GM18499 (cell line): ENCODE results near the gene GAP43.

ENCODE experiments used
- ATAC-seq: cut with Tn5 transposase; IDR thresholded peaks from one replicate; pipeline ENCODE4 v1.9.1; 2021; ENCODE audit warnings: moderate number of reproducible peaks; ENCODE audit not compliant: insufficient read depth, unreplicated experiment

Gene GAP43, protein sequence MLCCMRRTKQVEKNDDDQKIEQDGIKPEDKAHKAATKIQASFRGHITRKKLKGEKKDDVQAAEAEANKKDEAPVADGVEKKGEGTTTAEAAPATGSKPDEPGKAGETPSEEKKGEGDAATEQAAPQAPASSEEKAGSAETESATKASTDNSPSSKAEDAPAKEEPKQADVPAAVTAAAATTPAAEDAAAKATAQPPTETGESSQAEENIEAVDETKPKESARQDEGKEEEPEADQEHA

DNA sequence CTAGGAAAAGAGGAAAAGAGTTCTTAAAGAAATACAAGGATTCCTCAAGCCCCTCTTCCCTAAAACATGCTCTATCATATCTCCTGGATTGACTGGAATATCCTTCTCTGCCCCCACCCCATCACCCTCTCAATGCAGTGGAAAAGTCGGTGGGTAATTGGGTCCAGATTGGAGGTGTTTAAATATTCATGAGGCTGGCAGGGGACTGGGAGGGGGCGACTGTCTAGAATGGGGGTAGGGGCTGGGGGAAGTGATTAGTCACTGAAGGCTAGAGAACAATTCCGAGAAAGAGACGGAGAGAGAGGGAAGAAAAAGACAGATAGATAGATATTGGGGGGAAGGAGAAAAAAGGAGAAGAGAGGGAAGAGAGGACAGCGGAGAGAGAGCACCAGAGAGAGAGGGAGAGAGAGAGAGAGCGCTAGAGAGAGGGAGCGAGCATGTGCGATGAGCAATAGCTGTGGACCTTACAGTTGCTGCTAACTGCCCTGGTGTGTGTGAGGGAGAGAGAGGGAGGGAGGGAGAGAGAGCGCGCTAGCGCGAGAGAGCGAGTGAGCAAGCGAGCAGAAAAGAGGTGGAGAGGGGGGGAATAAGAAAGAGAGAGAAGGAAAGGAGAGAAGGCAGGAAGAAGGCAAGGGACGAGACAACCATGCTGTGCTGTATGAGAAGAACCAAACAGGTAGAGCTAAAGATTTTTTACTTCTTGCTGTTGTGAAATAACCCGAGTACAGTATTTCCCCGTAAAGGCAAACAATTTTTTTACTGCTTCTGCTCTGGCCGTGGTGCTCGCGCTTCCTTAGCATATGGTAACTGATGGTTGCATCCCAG is at the start of gene GAP43:
GAP43 (plus strand) TSS at position 467 of the 825 bp plus-strand sequence; CDS start at position 647, 180 bp downstream.
- no peak for ATAC-seq

DNA sequence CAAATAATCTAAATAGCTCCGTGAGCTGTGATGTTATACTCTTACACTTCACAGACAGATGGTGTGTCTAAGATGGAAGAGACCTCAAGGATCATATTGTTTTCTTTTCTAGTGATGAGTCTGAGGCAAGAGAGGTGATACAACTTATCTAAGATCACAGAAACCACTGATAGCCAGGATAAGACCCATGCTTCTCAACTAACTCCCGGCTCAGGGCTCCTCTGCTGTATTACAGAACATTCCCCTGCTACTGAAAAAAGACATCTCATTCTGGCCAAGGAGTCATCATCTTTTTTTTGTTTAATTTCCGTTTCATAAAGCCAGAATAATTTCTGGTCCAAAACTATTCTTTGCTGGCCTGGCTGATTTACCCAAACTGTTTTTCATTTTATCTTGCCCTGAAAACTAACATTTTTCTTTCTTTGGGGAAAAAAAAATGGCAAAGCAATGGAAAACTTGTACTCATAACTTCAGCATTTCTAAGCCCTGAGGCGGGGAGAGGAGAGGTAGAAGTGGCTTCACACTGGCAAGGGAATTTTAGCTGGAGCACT is 46.9 kb upstream of the GAP43 start:
- no peak for ATAC-seq

DNA sequence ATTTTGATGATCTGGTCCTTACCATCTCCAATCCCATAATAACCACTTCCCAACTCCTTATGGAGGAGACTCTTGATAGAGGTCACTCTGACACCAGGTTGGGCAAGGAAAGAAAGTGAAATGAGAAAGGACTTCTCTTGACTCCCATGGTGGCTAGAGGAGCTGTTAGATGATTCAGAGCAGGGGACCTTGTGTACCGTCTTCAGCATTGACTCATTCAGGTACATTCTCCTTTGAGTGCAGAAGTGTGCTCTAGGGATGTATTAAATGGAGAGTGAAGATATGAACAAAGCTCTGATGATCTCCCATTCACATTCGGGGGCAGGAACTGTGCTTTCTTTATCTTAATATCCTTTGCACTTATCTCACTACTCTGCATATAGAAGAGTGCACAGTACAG is 46.3 kb upstream of the GAP43 start:
- ATAC-seq: no peak

DNA sequence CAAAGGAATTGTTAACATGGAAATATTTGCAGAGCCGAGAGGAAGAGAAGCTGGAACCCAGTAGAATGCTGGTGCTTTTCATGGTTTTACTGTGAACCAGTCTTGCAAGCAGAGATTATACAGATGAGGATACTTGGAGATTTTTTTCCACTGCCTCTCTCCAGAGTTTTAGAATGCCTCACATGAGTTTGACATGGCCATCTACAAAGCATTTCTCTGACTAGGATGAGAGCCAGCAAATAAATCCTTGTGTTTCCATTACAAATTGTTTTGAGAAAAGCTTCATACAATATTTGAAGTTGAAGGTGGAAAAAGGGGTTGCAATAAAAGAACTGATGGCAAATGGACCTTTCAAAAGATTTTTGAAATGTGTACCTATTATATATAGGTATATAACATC is 45.0 kb upstream of the GAP43 start:
- no peak for ATAC-seq

DNA sequence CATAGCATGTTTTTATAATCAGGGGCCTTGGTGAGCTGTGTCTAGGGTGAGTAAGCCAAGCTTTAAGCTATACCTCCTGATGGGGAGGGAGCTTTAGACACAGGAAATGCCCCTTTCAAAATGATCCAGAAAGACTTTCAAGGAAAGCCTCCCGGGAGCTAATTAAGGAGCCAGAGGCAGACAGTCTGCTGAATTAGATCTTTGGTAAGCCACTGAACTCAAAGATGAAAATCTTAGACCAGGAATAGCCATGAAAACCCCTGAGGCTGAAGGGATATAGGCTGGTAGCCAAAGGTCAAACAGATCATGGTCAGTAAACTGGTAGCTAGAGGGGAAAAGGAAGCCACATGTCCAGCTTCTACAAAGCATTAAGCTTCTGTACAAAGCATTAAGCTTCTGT is 42.7 kb upstream of the GAP43 start:
- ATAC-seq: no peak

DNA sequence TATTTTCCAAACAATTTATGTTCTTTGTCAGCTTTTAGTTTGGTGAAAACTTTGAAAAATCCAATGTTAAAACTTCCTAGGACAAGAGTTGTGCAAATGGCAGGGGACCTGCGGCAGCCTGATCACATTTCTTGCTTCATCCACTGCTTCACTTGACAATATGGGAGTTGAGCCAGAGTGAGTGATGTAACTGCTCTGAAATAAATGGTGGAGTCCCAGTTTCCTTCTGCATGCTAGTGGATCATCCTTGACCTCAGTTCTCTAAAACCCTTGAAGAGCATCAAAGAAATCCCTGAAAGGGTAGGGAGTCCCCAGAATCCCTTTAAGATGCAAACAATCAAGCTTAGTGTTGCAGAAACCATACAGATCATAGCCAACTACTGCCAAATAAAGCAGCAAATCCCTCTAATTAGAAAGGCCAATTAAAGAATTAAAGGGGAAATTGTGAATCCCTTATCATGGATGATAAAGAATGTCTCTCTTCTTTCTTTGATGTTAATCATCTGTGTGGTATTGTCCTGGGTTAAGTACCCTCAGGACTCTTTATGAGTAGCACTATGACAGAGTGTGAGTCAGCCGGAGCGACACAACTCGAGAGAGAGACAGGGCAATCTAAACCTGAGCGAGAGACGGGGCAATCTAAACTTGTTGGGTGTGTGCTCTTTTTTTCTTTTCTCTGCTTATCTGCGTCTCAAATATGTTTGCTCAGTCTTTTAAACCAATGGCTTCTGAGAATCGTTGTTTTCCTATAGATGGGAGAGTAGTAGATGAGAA is 41.8 kb upstream of the GAP43 start:
- no peak for ATAC-seq

DNA sequence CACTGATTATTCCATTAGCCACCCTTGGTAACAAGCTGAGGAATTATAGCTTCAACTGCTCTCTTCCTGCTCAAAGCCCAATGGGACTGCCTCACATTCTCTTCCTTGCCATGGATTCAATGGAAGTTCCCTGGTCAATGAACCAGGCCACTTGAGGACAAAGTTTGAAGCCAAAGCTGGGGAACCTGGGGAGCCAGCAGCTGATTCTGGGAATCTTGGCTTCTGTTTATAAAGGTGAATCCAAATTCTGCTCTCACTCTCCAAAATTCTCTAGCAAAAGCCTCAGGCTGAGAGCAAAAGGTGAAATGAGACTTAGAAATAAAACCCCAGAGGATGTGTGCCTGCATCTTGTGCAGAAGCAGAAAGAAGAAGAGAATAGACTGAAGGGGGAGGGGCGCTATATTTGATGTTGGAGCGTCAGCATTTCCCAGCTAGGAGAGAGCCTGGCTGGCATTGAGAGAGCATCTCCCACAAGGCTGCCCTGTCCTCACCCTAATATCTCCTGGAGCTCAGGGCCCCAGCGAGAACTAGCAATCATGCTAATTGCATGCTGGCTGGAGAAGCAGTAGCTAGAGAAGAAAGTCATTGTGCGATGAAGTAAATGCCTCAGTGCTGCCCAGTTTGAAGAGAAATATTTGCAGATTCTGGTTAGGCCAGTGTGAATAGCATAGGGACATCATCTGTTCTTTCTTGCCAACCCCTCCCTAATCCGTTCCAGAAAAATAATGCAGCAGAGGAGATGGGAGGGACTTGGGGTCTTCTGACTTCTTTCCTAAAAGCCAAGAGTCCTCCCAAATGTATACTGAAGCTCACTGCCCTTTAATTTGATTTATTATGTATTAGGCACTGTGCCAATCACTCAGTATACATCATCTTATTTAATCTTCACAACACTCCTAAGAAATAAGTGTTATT is 34.9 kb upstream of the GAP43 start:
- no peak for ATAC-seq

DNA sequence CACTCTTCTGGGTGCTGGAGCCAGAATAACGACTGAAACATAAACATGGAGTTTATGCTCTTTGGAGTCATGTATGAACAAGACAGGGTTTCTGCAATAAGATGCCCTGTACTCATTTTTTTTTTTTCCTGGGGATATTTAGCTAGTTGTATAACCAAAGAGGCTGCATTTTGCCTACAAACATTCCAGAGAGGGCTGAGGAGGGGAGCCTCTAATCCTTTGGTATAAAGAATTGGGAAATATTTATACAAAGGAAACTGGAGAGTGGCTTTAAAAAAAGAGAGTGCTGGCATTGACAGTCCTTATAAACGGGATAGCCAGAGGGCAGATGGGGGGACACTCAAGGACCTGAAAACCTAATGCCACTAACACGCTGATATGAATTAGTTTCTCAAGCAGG is 32.4 kb upstream of the GAP43 start:
- no peak for ATAC-seq

DNA sequence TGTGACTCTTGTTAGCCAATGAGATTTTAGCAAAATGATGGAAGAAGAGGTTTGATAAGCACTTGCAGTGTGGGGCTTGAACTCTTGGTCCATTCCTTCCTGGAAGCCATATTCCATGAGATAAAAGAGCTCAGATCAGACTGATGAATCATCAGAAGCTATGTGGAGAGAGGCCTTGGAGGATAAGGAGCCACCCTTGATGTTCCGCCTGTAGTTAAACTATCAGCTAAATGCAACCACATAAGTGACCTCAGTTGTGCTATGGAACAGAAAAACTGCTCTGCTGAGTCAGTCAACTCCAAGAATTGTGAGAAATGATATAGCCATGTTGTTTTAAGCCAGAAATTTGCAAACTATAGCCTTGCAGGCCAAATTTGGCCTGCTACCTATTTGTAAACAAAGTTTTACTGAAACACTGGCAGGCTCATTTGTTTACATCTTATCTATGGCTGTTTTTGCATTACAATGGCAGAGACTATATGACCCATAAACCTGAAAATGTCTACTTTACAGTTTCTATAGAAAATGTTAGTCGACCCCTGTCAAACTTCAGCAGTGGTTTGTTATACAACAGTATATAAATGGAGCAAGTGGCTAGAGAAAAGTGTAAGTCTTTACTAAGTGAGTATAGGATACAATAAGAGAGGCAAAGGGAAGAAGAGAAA is 27.6 kb upstream of the GAP43 start:
- ATAC-seq: no peak

DNA sequence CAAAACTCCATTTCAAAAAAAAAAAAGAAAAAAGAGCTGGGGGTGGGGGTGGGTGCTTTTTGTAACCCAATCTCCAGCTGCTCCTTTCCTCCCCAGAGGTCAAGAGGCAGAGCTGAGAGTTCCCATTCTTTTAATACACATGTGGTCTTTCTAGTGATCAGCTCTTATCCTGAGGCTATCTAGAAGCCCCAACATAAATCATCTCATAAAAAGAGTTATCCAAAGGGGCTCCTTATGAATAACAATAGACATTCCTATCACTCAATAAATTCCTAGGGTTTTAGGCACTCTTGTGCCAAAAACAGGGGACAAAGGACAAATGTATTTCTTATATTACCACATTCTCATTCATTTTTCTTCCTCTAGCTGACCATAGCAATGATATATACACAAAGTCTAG is 25.1 kb upstream of the GAP43 start:
- ATAC-seq: no peak

DNA sequence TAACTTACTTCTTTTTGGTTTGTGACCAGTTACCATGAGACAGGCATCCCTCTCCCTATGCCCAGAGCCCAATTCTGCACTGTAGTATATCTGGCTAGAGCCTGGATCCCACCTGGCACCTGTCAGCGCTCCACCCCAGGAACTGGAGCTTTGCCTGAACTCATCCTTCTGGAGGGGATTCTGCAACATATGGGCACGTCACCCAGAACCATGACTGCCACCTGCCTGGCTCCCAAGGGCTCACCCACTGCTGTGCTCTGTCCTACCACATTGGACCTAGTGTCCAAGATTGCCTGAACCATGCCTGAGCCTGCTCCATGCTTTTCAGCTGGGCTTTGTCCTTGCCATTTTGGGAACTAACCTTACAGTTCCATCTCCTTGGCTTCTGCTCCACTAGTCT is 21.1 kb upstream of the GAP43 start:
- ATAC-seq: no peak

DNA sequence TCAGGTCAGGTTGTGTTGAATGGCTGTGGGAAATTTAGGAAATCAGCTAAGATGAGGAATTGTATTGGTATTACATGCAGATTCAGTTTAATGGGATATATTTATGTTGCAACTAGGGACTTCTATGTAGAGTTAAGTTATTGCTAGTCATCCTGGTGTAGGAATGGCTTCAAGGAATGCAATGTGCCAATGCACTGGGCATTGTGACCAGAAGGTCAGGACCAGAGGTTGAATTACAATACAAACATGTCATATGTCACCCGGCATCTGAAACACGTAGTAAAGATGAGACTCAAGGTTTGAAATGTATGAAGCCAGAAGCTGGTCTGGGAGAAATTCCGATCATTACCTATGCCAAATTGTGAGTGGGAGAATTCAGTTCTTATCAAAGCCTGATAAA is 11.7 kb upstream of the GAP43 start:
- no peak for ATAC-seq

DNA sequence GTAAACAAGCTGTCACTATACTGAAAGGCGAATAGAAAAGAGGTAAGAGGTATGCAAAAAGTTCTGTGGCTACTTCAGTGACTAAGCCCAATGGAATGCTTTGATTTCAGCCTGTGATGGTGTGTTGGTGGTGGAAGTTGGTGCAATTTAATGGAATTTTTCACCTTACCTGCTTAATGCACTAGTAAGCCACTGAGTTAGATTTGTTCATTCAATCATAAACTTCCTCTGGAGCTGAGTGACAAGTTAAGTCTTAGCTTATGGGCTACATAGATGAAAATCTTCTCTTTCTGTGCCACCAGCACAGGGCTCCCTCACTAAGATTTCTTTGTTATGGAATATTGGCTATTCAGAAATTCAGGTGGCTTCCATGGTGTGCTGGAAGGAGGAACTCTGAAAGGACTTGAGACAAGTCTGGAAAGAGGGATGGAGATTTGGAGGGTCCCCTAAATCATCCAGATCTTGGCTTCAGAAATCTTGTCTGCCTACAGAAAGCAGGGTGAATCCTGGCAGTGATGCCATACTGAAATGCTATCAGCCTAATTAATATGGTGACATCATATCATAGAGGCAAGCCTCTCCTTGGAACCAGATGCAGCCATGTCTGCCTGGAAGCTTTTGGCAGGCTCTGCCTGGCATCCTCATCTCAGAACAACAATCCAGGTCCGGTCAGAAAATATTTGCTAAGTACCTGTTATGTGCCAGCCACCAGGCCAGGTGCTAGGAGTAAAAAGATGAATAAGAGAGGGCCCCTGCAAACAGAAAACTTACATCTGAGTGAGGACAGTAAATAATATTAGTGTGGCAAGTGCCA is 8.1 kb upstream of the GAP43 start:
- ATAC-seq: no peak

DNA sequence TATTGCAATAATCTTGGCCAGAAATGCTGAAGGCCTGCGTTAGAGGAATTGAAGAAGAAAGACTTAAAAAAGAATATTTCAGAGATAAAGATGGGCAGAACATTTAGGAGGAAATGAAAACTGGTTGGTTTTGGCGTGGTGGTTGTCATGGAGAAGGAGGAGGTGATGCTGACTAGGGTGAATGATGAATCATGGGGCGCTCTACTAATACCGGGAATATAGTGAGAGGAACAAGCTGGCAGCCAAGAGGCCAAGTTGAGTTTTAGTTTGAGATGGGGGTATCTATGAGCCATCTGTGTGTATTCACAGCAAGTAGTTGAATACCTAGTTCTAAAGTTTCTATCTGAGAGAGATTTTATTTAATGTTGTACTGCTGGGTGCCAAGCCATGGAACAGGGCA is 6.8 kb upstream of the GAP43 start:
- ATAC-seq: no peak

DNA sequence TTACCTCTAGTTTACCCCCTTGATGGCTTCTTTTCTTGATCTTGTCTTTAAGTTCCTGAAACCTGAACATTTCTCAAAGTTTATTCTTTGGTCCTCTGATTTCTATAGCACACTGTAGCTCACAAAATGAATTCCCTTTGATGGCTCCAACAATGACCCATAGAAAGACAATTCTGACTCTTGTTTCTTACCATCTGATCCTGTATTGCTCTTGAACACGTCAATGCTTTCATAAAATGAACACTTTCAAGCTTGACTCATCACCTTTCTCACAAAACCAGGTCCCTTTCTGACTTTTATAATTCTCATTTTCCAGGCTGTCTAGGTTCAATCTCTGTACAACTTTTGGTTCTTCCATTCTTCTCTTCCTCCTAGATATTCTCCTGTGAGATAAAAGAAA is 5.7 kb upstream of the GAP43 start:
- no peak for ATAC-seq

DNA sequence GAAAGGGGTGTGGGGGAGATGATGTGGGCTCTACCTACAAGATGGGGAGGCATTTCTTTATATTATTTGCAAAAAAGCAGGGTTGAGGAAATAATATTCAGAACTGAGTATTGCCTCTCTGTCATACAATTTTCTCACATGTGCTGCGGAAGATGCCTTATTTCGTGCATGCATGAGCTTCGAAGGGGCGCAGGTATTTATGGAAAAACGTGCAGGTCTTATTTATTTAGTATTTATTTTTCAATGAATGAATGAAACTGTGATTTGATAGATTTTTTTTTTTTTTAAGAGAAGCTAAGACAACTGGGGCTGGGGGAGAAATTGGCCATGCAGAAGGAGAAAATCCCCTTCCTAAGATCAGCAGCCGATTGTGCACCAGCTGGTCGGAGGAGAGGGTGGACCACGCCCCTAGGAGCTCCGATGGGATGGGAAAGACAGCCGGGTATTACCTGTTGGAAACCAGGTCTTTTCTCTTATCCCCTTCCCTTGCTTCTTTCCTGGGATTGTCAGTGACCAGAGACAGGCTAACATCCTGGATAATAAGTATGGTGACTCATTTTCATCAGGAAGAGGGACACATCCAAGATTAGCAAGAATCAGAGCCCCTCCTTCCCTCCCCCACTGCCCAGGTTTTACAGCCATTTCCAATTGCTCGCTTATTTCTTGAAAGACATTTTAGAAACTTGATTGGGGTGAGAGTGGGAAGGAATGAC is 875 bp downstream of the GAP43 start:
- no peak for ATAC-seq

DNA sequence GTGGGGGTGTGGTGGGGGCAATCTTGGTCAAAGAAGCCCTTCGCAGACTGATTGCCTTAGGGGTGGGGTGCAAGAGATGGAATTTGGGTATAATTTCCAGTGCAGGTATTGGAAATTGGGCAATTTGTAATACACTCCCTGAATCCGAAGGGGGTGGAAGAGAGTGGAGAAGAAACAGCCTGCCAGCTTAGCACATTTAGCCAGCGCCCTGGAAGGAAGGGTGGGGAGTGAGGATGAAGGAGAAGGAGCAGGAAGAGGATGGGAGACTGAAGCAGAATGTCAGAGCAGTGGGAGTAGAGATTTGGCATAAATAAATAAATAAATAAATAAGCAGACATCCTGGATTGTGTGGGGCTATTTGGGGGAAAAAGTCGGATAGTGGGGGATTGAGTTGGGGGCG is 1.6 kb downstream of the GAP43 start:
- ATAC-seq: no peak

DNA sequence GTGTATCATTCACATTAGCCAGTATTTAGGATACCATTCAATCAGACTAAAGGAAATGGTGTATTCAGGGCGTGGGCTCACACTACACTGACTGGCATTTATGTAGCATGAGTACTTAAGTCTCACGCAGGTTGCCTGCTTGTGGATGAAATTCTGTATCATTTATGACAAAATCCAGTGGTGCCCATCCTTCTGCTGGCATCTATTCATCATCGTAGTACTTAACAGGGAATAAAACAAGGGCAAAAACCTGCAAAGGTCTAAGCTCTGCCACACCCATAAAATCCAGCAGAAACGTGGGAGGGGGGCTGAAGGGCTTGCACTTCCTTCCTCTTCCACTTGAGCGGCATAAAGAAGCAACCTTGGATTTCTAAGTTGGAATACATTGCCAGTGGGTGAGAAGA is 2.7 kb downstream of the GAP43 start:
- no peak for ATAC-seq
